ENCODE data around the gene SMIM33. TPM values are rescaled to one million over a fixed set of nuclear protein-coding genes. Genes with fewer than 3 reads are reported as not detected.
"Not testable (repeated sequence)": the region's sequence is repeated elsewhere in the genome, so short reads cannot be mapped to it uniquely, and the experiment has no call there.

SMIM33 gene
- total RNA-seq, 2 experiments from 2014 or later, result 0.14 to 0.37 TPM

- H3K9me3 Mint-ChIP-seq, result no peaks in the 10 kb centered on the region
- H3K27ac Mint-ChIP-seq, result no peak overlapping the region
- intact Hi-C loops (cut with micrococcal nuclease), result no loop called here
- DNase-seq, result no peak
- H3K36me3 Mint-ChIP-seq (ENCODE audit: low read depth), result no peaks in the 10 kb centered on the region
- no peaks in the 10 kb centered on the region for H3K27me3 Mint-ChIP-seq (ENCODE audit: low read depth)
- CTCF ChIA-PET, result interaction anchor here (0.5 to 1.3 kb wide), 3 partner anchors 37 to 73 kb away, joined by 3 to 4 read pairs (median 3); no protein-coding TSS in a partner anchor
- peaks cover 30% of the 10 kb centered on the region for H3K4me1 Mint-ChIP-seq (ENCODE audit: low read depth)
- H3K4me3 Mint-ChIP-seq, result peak overlapping the region; percentile 23
These were observed 21.9 kb downstream of the SMIM33 start for GRCh38 chr5:139492700-139493192.

- Mint-ChIP-seq H3K36me3 (ENCODE audit: low read depth) (no peaks in the 10 kb centered on the region), H3K27ac (no peak overlapping the region), H3K27me3 (ENCODE audit: low read depth) (no peaks in the 10 kb centered on the region), H3K4me3 (no peak overlapping the region), H3K9me3 (no peaks in the 10 kb centered on the region), H3K4me1 (ENCODE audit: low read depth) (peaks cover 23% of the 10 kb centered on the region)
- no peak for DNase-seq
- intact Hi-C loops (cut with micrococcal nuclease), result no loop called here
- CTCF ChIA-PET, result interaction anchor here (0.6 to 6.0 kb wide), 5 partner anchors 11 to 1012 kb away, joined by 3 to 28 read pairs (median 4); partner anchors contain the start of gene STING1
These were observed 23.5 kb downstream of the SMIM33 start for GRCh38 chr5:139494256-139494655.

- Mint-ChIP-seq H3K36me3 (ENCODE audit: low read depth) (no peaks in the 10 kb centered on the region), H3K27ac (no peak overlapping the region), H3K4me1 (ENCODE audit: low read depth) (peaks cover 23% of the 10 kb centered on the region), H3K27me3 (ENCODE audit: low read depth) (no peaks in the 10 kb centered on the region), H3K9me3 (no peaks in the 10 kb centered on the region), H3K4me3 (no peak overlapping the region)
- CTCF ChIA-PET, result interaction anchor here (0.7 to 6.0 kb wide), 6 partner anchors 11 to 72 kb away, joined by 3 to 28 read pairs (median 4); partner anchors contain the start of gene STING1
- no peak for DNase-seq
- intact Hi-C loops (cut with micrococcal nuclease), result no loop called here
These were observed 24.0 kb downstream of the SMIM33 start for GRCh38 chr5:139494832-139495231.

- intact Hi-C loops (cut with micrococcal nuclease), result no loop called here
- no peak overlapping the region for H3K4me3 Mint-ChIP-seq
- H3K4me1 Mint-ChIP-seq (ENCODE audit: low read depth), result peaks cover 23% of the 10 kb centered on the region
- H3K36me3 Mint-ChIP-seq (ENCODE audit: low read depth), result no peaks in the 10 kb centered on the region
- CTCF ChIA-PET, result interaction anchor here (0.7 to 6.0 kb wide), 6 partner anchors 14 to 73 kb away, joined by 3 to 28 read pairs (median 4); partner anchors contain the start of gene STING1
- no peak overlapping the region for H3K27ac Mint-ChIP-seq
- peak; percentile 46 for DNase-seq
- H3K27me3 Mint-ChIP-seq (ENCODE audit: low read depth), result no peaks in the 10 kb centered on the region
- no peaks in the 10 kb centered on the region for H3K9me3 Mint-ChIP-seq
These were observed 25.0 kb downstream of the SMIM33 start for GRCh38 chr5:139495638-139496435.

GRCh38 chr5:139501381-139501780 is 30.6 kb downstream of the SMIM33 start:
- no peaks in the 10 kb centered on the region for H3K27me3 Mint-ChIP-seq (ENCODE audit: low read depth)
- H3K36me3 Mint-ChIP-seq (ENCODE audit: low read depth), result no peaks in the 10 kb centered on the region
- H3K4me3 Mint-ChIP-seq, result no peak overlapping the region
- H3K9me3 Mint-ChIP-seq, result no peaks in the 10 kb centered on the region
- no peak for DNase-seq
- H3K27ac Mint-ChIP-seq, result no peak overlapping the region
- no peaks in the 10 kb centered on the region for H3K4me1 Mint-ChIP-seq (ENCODE audit: low read depth)
- intact Hi-C loops (cut with micrococcal nuclease), result no loop called here
- CTCF ChIA-PET, result no interaction called here

- H3K27ac Mint-ChIP-seq; intact Hi-C loops (cut with micrococcal nuclease); H3K4me3 Mint-ChIP-seq; H3K9me3 Mint-ChIP-seq; DNase-seq; H3K4me1 Mint-ChIP-seq (ENCODE audit: low read depth); H3K36me3 Mint-ChIP-seq (ENCODE audit: low read depth); H3K27me3 Mint-ChIP-seq (ENCODE audit: low read depth): not testable (repeated sequence)
- CTCF ChIA-PET, result interaction anchor here (0.6 to 1.1 kb wide), 2 partner anchors 10 to 167 kb away, joined by 3 read pairs; no protein-coding TSS in a partner anchor
These were observed 32.4 kb downstream of the SMIM33 start for GRCh38 chr5:139503036-139503817.

GRCh38 chr5:139503879-139504278 is 33.1 kb downstream of the SMIM33 start:
- DNase-seq; H3K4me1 Mint-ChIP-seq (ENCODE audit: low read depth); H3K9me3 Mint-ChIP-seq; H3K27ac Mint-ChIP-seq; CTCF ChIA-PET; H3K4me3 Mint-ChIP-seq; H3K27me3 Mint-ChIP-seq (ENCODE audit: low read depth); H3K36me3 Mint-ChIP-seq (ENCODE audit: low read depth); intact Hi-C loops (cut with micrococcal nuclease): not testable (repeated sequence)

GRCh38 chr5:139504722-139505121 is 33.9 kb downstream of the SMIM33 start:
- intact Hi-C loops (cut with micrococcal nuclease); H3K9me3 Mint-ChIP-seq: not testable (repeated sequence)
- CTCF ChIA-PET, result interaction anchor here (1.3 kb wide), 1 partner anchor 13 kb away, joined by 3 read pairs; no protein-coding TSS in a partner anchor

GRCh38 chr5:139512786-139513390 is 42.1 kb downstream of the SMIM33 start:
- no peak for DNase-seq

More at GRCh38 chr5:139504722-139505121, 33.9 kb downstream of the SMIM33 start:
- not testable (repeated sequence) for DNase-seq; H3K36me3 Mint-ChIP-seq (ENCODE audit: low read depth); H3K4me3 Mint-ChIP-seq; H3K27me3 Mint-ChIP-seq (ENCODE audit: low read depth); H3K27ac Mint-ChIP-seq
- H3K4me1 Mint-ChIP-seq (ENCODE audit: low read depth), result peaks cover 13% of the 10 kb centered on the region

GRCh38 chr5:139513434-139513833 is 42.6 kb downstream of the SMIM33 start:
- H3K9me3 Mint-ChIP-seq; H3K36me3 Mint-ChIP-seq (ENCODE audit: low read depth); H3K27me3 Mint-ChIP-seq (ENCODE audit: low read depth); H3K4me3 Mint-ChIP-seq; H3K27ac Mint-ChIP-seq: not testable (repeated sequence)
- DNase-seq, result peak; percentile 92
- CTCF ChIA-PET, result interaction anchor here (0.7 to 12.2 kb wide), 23 partner anchors 10 to 1250 kb away, joined by 3 to 326 read pairs (median 6); partner anchors contain the start of genes DNAJC18, PROB1 and STING1
- intact Hi-C loops (cut with micrococcal nuclease), result loop anchor here (1.0 to 5.0 kb wide), 6 partner anchors 32 to 221 kb away; partner anchors contain the start of genes MATR3 and SMIM33
- peaks cover 59% of the 10 kb centered on the region for H3K4me1 Mint-ChIP-seq (ENCODE audit: low read depth)

More at GRCh38 chr5:139512786-139513390, 42.1 kb downstream of the SMIM33 start:
- H3K27me3 Mint-ChIP-seq (ENCODE audit: low read depth), result no peaks in the 10 kb centered on the region
- no peak overlapping the region for H3K4me3 Mint-ChIP-seq
- H3K36me3 Mint-ChIP-seq (ENCODE audit: low read depth), result peaks cover 3% of the 10 kb centered on the region
- no peak overlapping the region for H3K27ac Mint-ChIP-seq
- CTCF ChIA-PET, result interaction anchor here (0.7 to 12.2 kb wide), 25 partner anchors 10 to 1250 kb away, joined by 3 to 326 read pairs (median 5); partner anchors contain the start of genes DNAJC18, PROB1 and STING1
- peaks cover 3% of the 10 kb centered on the region for H3K9me3 Mint-ChIP-seq
- intact Hi-C loops (cut with micrococcal nuclease), result loop anchor here (1.0 to 5.0 kb wide), 6 partner anchors 32 to 221 kb away; partner anchors contain the start of genes MATR3 and SMIM33
- H3K4me1 Mint-ChIP-seq (ENCODE audit: low read depth), result peaks cover 60% of the 10 kb centered on the region

GRCh38 chr5:139513852-139514485 is 43.2 kb downstream of the SMIM33 start:
- H3K27ac Mint-ChIP-seq, result no peak overlapping the region
- peaks cover 3% of the 10 kb centered on the region for H3K36me3 Mint-ChIP-seq (ENCODE audit: low read depth)
- intact Hi-C loops (cut with micrococcal nuclease), result loop anchor here (1.0 to 5.0 kb wide), 6 partner anchors 33 to 222 kb away; partner anchors contain the start of genes MATR3 and SMIM33
- no peaks in the 10 kb centered on the region for H3K27me3 Mint-ChIP-seq (ENCODE audit: low read depth)
- peaks cover 59% of the 10 kb centered on the region for H3K4me1 Mint-ChIP-seq (ENCODE audit: low read depth)
- CTCF ChIA-PET, result interaction anchor here (0.6 to 12.2 kb wide), 21 partner anchors 11 to 252 kb away, joined by 3 to 326 read pairs (median 6); partner anchors contain the start of genes DNAJC18 and STING1
- DNase-seq, result no peak
- no peak overlapping the region for H3K4me3 Mint-ChIP-seq
- H3K9me3 Mint-ChIP-seq, result peaks cover 3% of the 10 kb centered on the region
